GM18951 (cell line): ENCODE data around the gene FAM43A.

Source experiments
- POLR2A ChIP-seq: IDR thresholded peaks from 4 replicates; pipeline ENCODE4 v1.6.1; 2011; ENCODE audit warnings: mild to moderate bottlenecking; ENCODE audit not compliant: insufficient read length, insufficient read depth; ENCODE audit errors: extremely low read depth
- in situ Hi-C: fragments of 300-500 bp; cut with MboI; formaldehyde crosslinking; loops from one replicate; pipeline ENCODE4 v1.12.0; 2022; ENCODE audit warnings: low sequenced_read_pairs, mixed read lengths, inconsistent platforms; ENCODE audit not compliant: unreplicated experiment

The FAM43A gene

GRCh38 chr3:194685718-194686413, at the start of gene FAM43A:
FAM43A (plus strand) TSS chr3:194685883; CDS start chr3:194686827, 944 bp downstream.
- in situ Hi-C loops, result loop anchor here (5.0 to 25.0 kb wide), 3 partner anchors 419 to 851 kb away; partner anchors contain the start of gene PPP1R2

GRCh38 chr3:194637066-194637465, 48.6 kb upstream of the FAM43A start:
- in situ Hi-C loops, result no loop called here
- no peak for TF ChIP-seq POLR2A

More at GRCh38 chr3:194685718-194686413, at the start of gene FAM43A:
- peak; percentile 98 for TF ChIP-seq POLR2A

- TF ChIP-seq POLR2A, result no peak
- in situ Hi-C loops, result no loop called here
Measured at GRCh38 chr3:194637541-194638400, 47.9 kb upstream of the FAM43A start.

GRCh38 chr3:194638991-194639605, 46.6 kb upstream of the FAM43A start:
- in situ Hi-C loops, result no loop called here
- TF ChIP-seq POLR2A, result no peak

- no peak for TF ChIP-seq POLR2A
- in situ Hi-C loops, result no loop called here
Measured at GRCh38 chr3:194640829-194641228, 44.9 kb upstream of the FAM43A start.

GRCh38 chr3:194642769-194643168, 42.9 kb upstream of the FAM43A start:
- TF ChIP-seq POLR2A, result no peak
- in situ Hi-C loops, result no loop called here

GRCh38 chr3:194647747-194648146, 37.9 kb upstream of the FAM43A start:
- in situ Hi-C loops, result no loop called here
- no peak for TF ChIP-seq POLR2A

GRCh38 chr3:194654443-194654842, 31.2 kb upstream of the FAM43A start:
- TF ChIP-seq POLR2A, result no peak
- in situ Hi-C loops, result no loop called here

- no peak for TF ChIP-seq POLR2A
- in situ Hi-C loops, result no loop called here
Measured at GRCh38 chr3:194657439-194657838, 28.2 kb upstream of the FAM43A start.

GRCh38 chr3:194658477-194659242, 27.0 kb upstream of the FAM43A start:
- TF ChIP-seq POLR2A, result no peak
- in situ Hi-C loops, result no loop called here

GRCh38 chr3:194659778-194660177, 25.9 kb upstream of the FAM43A start:
- in situ Hi-C loops, result no loop called here

GRCh38 chr3:194661374-194661773, 24.3 kb upstream of the FAM43A start:
- in situ Hi-C loops, result no loop called here
- no peak for TF ChIP-seq POLR2A

More at GRCh38 chr3:194659778-194660177, 25.9 kb upstream of the FAM43A start:
- no peak for TF ChIP-seq POLR2A

GRCh38 chr3:194661946-194662345, 23.7 kb upstream of the FAM43A start:
- in situ Hi-C loops, result no loop called here
- TF ChIP-seq POLR2A, result no peak

- TF ChIP-seq POLR2A, result no peak
- in situ Hi-C loops, result no loop called here
Measured at GRCh38 chr3:194664857-194665256, 20.8 kb upstream of the FAM43A start.
